PC-9 (cell line): Measurements from ENCODE around the gene CSK. TPM values are rescaled to one million over a fixed set of nuclear protein-coding genes. Genes with fewer than 3 reads are reported as not detected.
A peak's percentile ranks its signal among the peaks of the same experiment; 100 is the strongest.

Experiments
- BruUV-seq: library from RNA; stranded (reverse); fragments of 400-500 nt; replicated peaks from 2 replicates; lab custom pipeline; 2021; lab: Mats Ljungman, UMichigan
- CTCF ChIA-PET: fragments of 300-600 bp; sonication (Branson Sonifier 250); formaldehyde crosslinking; loops from one replicate; lab custom pipeline; 2022; ENCODE audit warnings: antibody characterized with exemption; lab: Charles Lee
- POLR2A ChIA-PET: fragments of 300-600 bp; sonication (Branson Sonifier 250); formaldehyde crosslinking; loops from one replicate; lab custom pipeline; 2022; ENCODE audit warnings: antibody characterized with exemption; ENCODE audit not compliant: unreplicated experiment; lab: Charles Lee
- DNase-seq, 2 experiments: peaks; one replicate each; pipeline versions ENCODE4 v3.0.0 to v3.0.0-alpha.2; 2015 to 2022; ENCODE audit warnings: mixed read lengths in 1 of 2
- H2AFZ ChIP-seq: fragments of 200-600 bp; sonication (generic); 2 replicates; pipeline ENCODE4 v1.8.1; 2017; ENCODE audit warnings: antibody characterized with exemption
- H3F3A ChIP-seq: fragments of 200-600 bp; sonication (generic); 2 replicates; pipeline ENCODE4 v1.8.1; 2017; ENCODE audit warnings: antibody characterized with exemption, mild to moderate bottlenecking, low read depth; ENCODE audit not compliant: insufficient read depth
- H3K27ac ChIP-seq: fragments of 200-600 bp; sonication (generic); 2 replicates; pipeline ENCODE4 v1.6.1; 2016; ENCODE audit warnings: mixed run types
- H3K27me3 ChIP-seq: fragments of 200-600 bp; sonication (generic); 2 replicates; pipeline ENCODE4 v1.6.1; 2016; ENCODE audit warnings: low read depth, mixed run types; ENCODE audit not compliant: insufficient read depth
- H3K36me3 ChIP-seq: fragments of 200-600 bp; sonication (generic); 2 replicates; pipeline ENCODE4 v1.6.1; 2016; ENCODE audit warnings: low read depth, mixed run types
- H3K4me1 ChIP-seq: fragments of 200-600 bp; sonication (generic); replicated peaks from 2 replicates; pipeline ENCODE4 v1.6.1; 2016; ENCODE audit warnings: mixed run types; ENCODE audit not compliant: insufficient read depth
- H3K4me2 ChIP-seq: fragments of 200-600 bp; sonication (generic); 2 replicates; pipeline ENCODE4 v1.6.1; 2017; ENCODE audit warnings: mixed run types
- H3K4me3 ChIP-seq: fragments of 200-600 bp; sonication (generic); 2 replicates; pipeline ENCODE4 v1.6.1; 2016; ENCODE audit warnings: mixed run types
- H3K79me2 ChIP-seq: fragments of 200-600 bp; sonication (generic); 2 replicates; pipeline ENCODE4 v1.6.1; 2017; ENCODE audit warnings: low read depth, mixed run types
- H3K9me2 ChIP-seq: fragments of 200-600 bp; sonication (generic); 2 replicates; pipeline ENCODE4 v1.8.1; 2017; ENCODE audit warnings: mild to moderate bottlenecking; ENCODE audit not compliant: insufficient read depth
- H3K9me3 ChIP-seq: fragments of 200-600 bp; sonication (generic); 2 replicates; pipeline ENCODE4 v1.8.1; 2016; ENCODE audit warnings: low read depth; ENCODE audit not compliant: insufficient read depth
- H4K20me1 ChIP-seq: fragments of 200-600 bp; sonication (generic); 2 replicates; pipeline ENCODE4 v1.8.1; 2017; ENCODE audit not compliant: insufficient read depth
- CTCF ChIP-seq: fragments of 200-600 bp; sonication (generic); conservative IDR thresholded peaks from 2 replicates; pipeline ENCODE4 v1.6.1; 2017; ENCODE audit warnings: mixed run types, antibody characterized with exemption, mild to moderate bottlenecking, moderate library complexity
- EZH2 ChIP-seq: fragments of 200-600 bp; sonication (generic); IDR thresholded peaks from 2 replicates; pipeline ENCODE4 v1.8.0; 2017; ENCODE audit warnings: antibody characterized with exemption, low read depth
- intact Hi-C: fragments of 100-400 bp; cut with micrococcal nuclease; formaldehyde crosslinking; loops from one replicate; pipeline ENCODE4 v1.10.0; 2022; ENCODE audit not compliant: unreplicated experiment
- total RNA-seq: library from RNA; stranded (reverse); gene quantifications from 2 replicates; pipeline ENCODE4 v1.2.3, GENCODE V29; 2021

CSK gene
- total RNA-seq, 1 experiment from 2014 or later, result 78.3 TPM

GRCh38 chr15:74790080-74790916 lies 8.4 kb downstream of the CSK start:
- no peaks in the 10 kb centered on the region for H3K9me2 ChIP-seq
- BruUV-seq, result no TSS peak
- ChIA-PET CTCF (no interaction called here), POLR2A (interaction anchor here (0.5 to 0.7 kb wide), 2 partner anchors 234 to 430 kb away, joined by 3 read pairs; no protein-coding TSS in a partner anchor)
- peak in 1 of 2 experiments; percentile 70 for DNase-seq
- H3F3A ChIP-seq, result no peaks in the 10 kb centered on the region
- no peak overlapping the region for H2AFZ ChIP-seq
- no peak overlapping the region for H3K4me3 ChIP-seq
- no peaks in the 10 kb centered on the region for H3K27me3 ChIP-seq
- no peak overlapping the region for H3K27ac ChIP-seq
- peaks cover 48% of the 10 kb centered on the region for H3K79me2 ChIP-seq
- H4K20me1 ChIP-seq, result peaks cover 49% of the 10 kb centered on the region
- peaks cover 6% of the 10 kb centered on the region for H3K36me3 ChIP-seq
- intact Hi-C loops, result no loop called here
- TF ChIP-seq EZH2 (no peak), CTCF (no peak)
- H3K4me1 ChIP-seq, result peaks cover 15% of the 10 kb centered on the region
- no peaks in the 10 kb centered on the region for H3K9me3 ChIP-seq
- H3K4me2 ChIP-seq, result no peak overlapping the region

- Histone ChIP-seq H3K4me1 (peaks cover 15% of the 10 kb centered on the region), H3K36me3 (peaks cover 6% of the 10 kb centered on the region), H3K79me2 (peaks cover 41% of the 10 kb centered on the region), H3K27me3 (no peaks in the 10 kb centered on the region), H3K4me2 (no peak overlapping the region), H4K20me1 (peaks cover 44% of the 10 kb centered on the region), H3F3A (no peaks in the 10 kb centered on the region), H3K9me2 (no peaks in the 10 kb centered on the region), H2AFZ (no peak overlapping the region), H3K27ac (no peak overlapping the region), H3K4me3 (no peak overlapping the region), H3K9me3 (no peaks in the 10 kb centered on the region)
- BruUV-seq, result no TSS peak
- DNase-seq, result no peak
- TF ChIP-seq EZH2 (no peak), CTCF (no peak)
- intact Hi-C loops, result no loop called here
- CTCF ChIA-PET, result no interaction called here
- POLR2A ChIA-PET, result no interaction called here
These were observed 9.1 kb downstream of the CSK start for GRCh38 chr15:74791007-74791406.

- Histone ChIP-seq H3K36me3 (peaks cover 6% of the 10 kb centered on the region), H3K4me2 (no peak overlapping the region), H3K9me2 (no peaks in the 10 kb centered on the region), H3K9me3 (no peaks in the 10 kb centered on the region), H4K20me1 (peaks cover 44% of the 10 kb centered on the region), H3K4me1 (peaks cover 15% of the 10 kb centered on the region), H3K27ac (no peak overlapping the region), H3K27me3 (no peaks in the 10 kb centered on the region), H3K4me3 (no peak overlapping the region), H2AFZ (no peak overlapping the region), H3F3A (no peaks in the 10 kb centered on the region), H3K79me2 (peaks cover 36% of the 10 kb centered on the region)
- no TSS peak for BruUV-seq
- intact Hi-C loops, result no loop called here
- ChIA-PET CTCF (no interaction called here), POLR2A (no interaction called here)
- TF ChIP-seq EZH2 (no peak), CTCF (no peak)
- DNase-seq, result no peak
These were observed 9.8 kb downstream of the CSK start for GRCh38 chr15:74791667-74792066.
